Stimulated activated naive CD4-positive, alpha-beta T cell treated with Interleukin-2 at 50 U/mL for 16 hours (primary cell): ENCODE measurements around the gene UNC5C.

Experiments
- DNase-seq: peaks from one replicate; lab custom pipeline; 2025; lab: John Stamatoyannopoulos, UW

UNC5C gene

GRCh38 chr4:95398217-95398616 is 150.6 kb downstream of the UNC5C start:
- DNase-seq, result no peak

- no peak for DNase-seq
Measured at GRCh38 chr4:95394752-95395306, 153.9 kb downstream of the UNC5C start.

GRCh38 chr4:95393821-95394220 is 155.0 kb downstream of the UNC5C start:
- no peak for DNase-seq

- DNase-seq, result no peak
Measured at GRCh38 chr4:95388911-95389310, 159.9 kb downstream of the UNC5C start.

GRCh38 chr4:95387719-95388118 is 161.1 kb downstream of the UNC5C start:
- DNase-seq, result no peak

GRCh38 chr4:95386410-95386809 is 162.4 kb downstream of the UNC5C start:
- no peak for DNase-seq

GRCh38 chr4:95381843-95382580 is 166.8 kb downstream of the UNC5C start:
- DNase-seq, result no peak

- DNase-seq, result no peak
Measured at GRCh38 chr4:95379633-95380032, 169.1 kb downstream of the UNC5C start.

- no peak for DNase-seq
Measured at GRCh38 chr4:95377366-95377900, 171.3 kb downstream of the UNC5C start.

GRCh38 chr4:95371476-95372224 is 177.1 kb downstream of the UNC5C start:
- no peak for DNase-seq

- no peak for DNase-seq
Measured at GRCh38 chr4:95367824-95368223, 180.9 kb downstream of the UNC5C start.

GRCh38 chr4:95363966-95364365 is 184.8 kb downstream of the UNC5C start:
- no peak for DNase-seq

GRCh38 chr4:95363559-95363925 is 185.2 kb downstream of the UNC5C start:
- no peak for DNase-seq

- no peak for DNase-seq
Measured at GRCh38 chr4:95362906-95363558, 185.7 kb downstream of the UNC5C start.

GRCh38 chr4:95362066-95362465 is 186.7 kb downstream of the UNC5C start:
- no peak for DNase-seq

- DNase-seq, result no peak
Measured at GRCh38 chr4:95361696-95361965, 187.1 kb downstream of the UNC5C start.

GRCh38 chr4:95360906-95361695 is 187.7 kb downstream of the UNC5C start:
- DNase-seq, result no peak

GRCh38 chr4:95360256-95360903 is 188.4 kb downstream of the UNC5C start:
- DNase-seq, result no peak

- no peak for DNase-seq
Measured at GRCh38 chr4:95358421-95358820, 190.4 kb downstream of the UNC5C start.

- DNase-seq, result no peak
Measured at GRCh38 chr4:95355021-95355420, 193.8 kb downstream of the UNC5C start.

- DNase-seq, result no peak
Measured at GRCh38 chr4:95348418-95348817, 200.4 kb downstream of the UNC5C start.
